Smooth muscle cell (in vitro differentiated cells): ENCODE measurements around the gene NECAB3. TPM values are rescaled to one million over a fixed set of nuclear protein-coding genes. Genes with fewer than 3 reads are reported as not detected.

Source experiments
- DNase-seq: peaks from one replicate; lab custom pipeline; 2025; ENCODE audit not compliant: unreplicated experiment; lab: John Stamatoyannopoulos, UW
- H2AFZ ChIP-seq: fragments of 200-600 bp; sonication (generic); 2 replicates; pipeline ENCODE4 v1.6.0; 2016; ENCODE audit warnings: antibody characterized with exemption, low read depth, mild to moderate bottlenecking
- H3F3A ChIP-seq: fragments of 200-600 bp; sonication (generic); 2 replicates; pipeline ENCODE4 v1.6.0; 2017; ENCODE audit warnings: antibody characterized with exemption, low read depth
- H3K27ac ChIP-seq: fragments of 200-600 bp; sonication (generic); 2 replicates; pipeline ENCODE4 v1.5.1; 2016; ENCODE audit warnings: low read depth, mild to moderate bottlenecking
- H3K27me3 ChIP-seq: fragments of 200-600 bp; sonication (generic); 2 replicates; pipeline ENCODE4 v1.6.1; 2016; ENCODE audit warnings: low read depth, mild to moderate bottlenecking
- H3K36me3 ChIP-seq: fragments of 200-600 bp; sonication (generic); 2 replicates; pipeline ENCODE4 v1.5.1; 2016; ENCODE audit warnings: low read depth
- H3K4me1 ChIP-seq: fragments of 200-600 bp; sonication (generic); 2 replicates; pipeline ENCODE4 v1.5.1; 2016; ENCODE audit warnings: low read depth
- H3K4me2 ChIP-seq: fragments of 200-600 bp; sonication (generic); 2 replicates; pipeline ENCODE4 v1.6.0; 2016; ENCODE audit warnings: mild to moderate bottlenecking
- H3K4me3 ChIP-seq: fragments of 200-600 bp; sonication (generic); 2 replicates; pipeline ENCODE4 v1.5.1; 2016; ENCODE audit warnings: mild to moderate bottlenecking
- H3K79me2 ChIP-seq: fragments of 200-600 bp; sonication (generic); 2 replicates; pipeline ENCODE4 v1.6.0; 2016; ENCODE audit warnings: low read depth, mild to moderate bottlenecking
- H3K9ac ChIP-seq: fragments of 200-600 bp; sonication (generic); 2 replicates; pipeline ENCODE4 v1.6.0; 2016; ENCODE audit warnings: low read depth
- H3K9me3 ChIP-seq: fragments of 200-600 bp; sonication (generic); replicated peaks from 2 replicates; pipeline ENCODE4 v1.5.1; 2016; ENCODE audit warnings: low read depth
- H4K20me1 ChIP-seq: fragments of 200-600 bp; sonication (generic); 2 replicates; pipeline ENCODE4 v1.6.0; 2016; ENCODE audit warnings: low read depth
- WGBS: methylation state at CpG from one replicate; pipeline ENCODE4 v1.1.7; 2016; ENCODE audit warnings: low lambda C conversion rate; 5-methylcytosine and 5-hydroxymethylcytosine counted together
- polyA plus RNA-seq: library from polyadenylated mRNA; unstranded; fragments of >200 nt; fragmentation: Nextera tagmentation; extraction: Ambion mirVana; gene quantifications from 2 replicates; pipeline ENCODE4 v1.2.1, GENCODE V29; 2016
- total RNA-seq: library from RNA; depleted of rRNA; stranded (reverse); fragments of >200 nt; gene quantifications from 2 replicates; pipeline ENCODE4 v1.2.3, GENCODE V29; 2014
- TF ChIP-seq, protein P1 (sequence below): fragments of 200-600 bp; sonication (generic); IDR thresholded peaks from 2 replicates; pipeline ENCODE4 v1.5.1; 2017; ENCODE audit warnings: borderline replicate concordance, mild to moderate bottlenecking, antibody characterized with exemption; ENCODE audit not compliant: insufficient read depth, poor library complexity, severe bottlenecking

The NECAB3 gene
- total and polyA plus RNA-seq, 2 experiments from 2014 or later, result 20.3 to 25.8 TPM

DNA sequence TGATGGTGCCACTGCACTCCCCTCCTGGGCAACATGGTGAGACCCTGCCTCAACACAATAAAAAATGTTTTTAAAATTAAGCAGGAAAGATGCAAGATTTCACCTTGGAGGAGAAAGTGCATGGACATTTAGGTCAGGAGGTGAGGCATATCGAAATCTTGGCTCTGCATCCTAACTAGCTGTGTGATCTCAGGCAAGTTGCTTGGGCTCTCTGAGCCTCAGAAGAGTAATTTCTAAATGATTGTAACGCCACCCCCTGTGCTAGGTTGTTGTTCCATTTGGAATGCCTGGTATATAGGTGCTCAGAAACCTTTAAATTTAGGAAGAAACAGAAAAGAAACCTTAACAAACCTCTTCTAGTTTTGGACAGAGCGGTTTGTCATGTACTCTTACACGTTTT, 48.0 kb downstream of the NECAB3 start:
- H3K36me3 ChIP-seq, result peaks cover 41% of the 10 kb centered on the region
- H3K4me3 ChIP-seq, result no peak overlapping the region
- no peaks in the 10 kb centered on the region for H3K4me1 ChIP-seq
- no peaks in the 10 kb centered on the region for H3F3A ChIP-seq
- no peak overlapping the region for H3K9ac ChIP-seq
- peaks cover 3% of the 10 kb centered on the region for H4K20me1 ChIP-seq
- no peak overlapping the region for H3K27ac ChIP-seq
- no peak overlapping the region for H2AFZ ChIP-seq
- H3K27me3 ChIP-seq, result no peaks in the 10 kb centered on the region
- WGBS, result 98% methylated on average over 4 of the region's 4 CpGs
- TF ChIP-seq, protein P1, sequence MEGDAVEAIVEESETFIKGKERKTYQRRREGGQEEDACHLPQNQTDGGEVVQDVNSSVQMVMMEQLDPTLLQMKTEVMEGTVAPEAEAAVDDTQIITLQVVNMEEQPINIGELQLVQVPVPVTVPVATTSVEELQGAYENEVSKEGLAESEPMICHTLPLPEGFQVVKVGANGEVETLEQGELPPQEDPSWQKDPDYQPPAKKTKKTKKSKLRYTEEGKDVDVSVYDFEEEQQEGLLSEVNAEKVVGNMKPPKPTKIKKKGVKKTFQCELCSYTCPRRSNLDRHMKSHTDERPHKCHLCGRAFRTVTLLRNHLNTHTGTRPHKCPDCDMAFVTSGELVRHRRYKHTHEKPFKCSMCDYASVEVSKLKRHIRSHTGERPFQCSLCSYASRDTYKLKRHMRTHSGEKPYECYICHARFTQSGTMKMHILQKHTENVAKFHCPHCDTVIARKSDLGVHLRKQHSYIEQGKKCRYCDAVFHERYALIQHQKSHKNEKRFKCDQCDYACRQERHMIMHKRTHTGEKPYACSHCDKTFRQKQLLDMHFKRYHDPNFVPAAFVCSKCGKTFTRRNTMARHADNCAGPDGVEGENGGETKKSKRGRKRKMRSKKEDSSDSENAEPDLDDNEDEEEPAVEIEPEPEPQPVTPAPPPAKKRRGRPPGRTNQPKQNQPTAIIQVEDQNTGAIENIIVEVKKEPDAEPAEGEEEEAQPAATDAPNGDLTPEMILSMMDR, result no peak
- no peaks in the 10 kb centered on the region for H3K9me3 ChIP-seq
- no peak for DNase-seq
- H3K4me2 ChIP-seq, result no peak overlapping the region
- no peaks in the 10 kb centered on the region for H3K79me2 ChIP-seq

DNA sequence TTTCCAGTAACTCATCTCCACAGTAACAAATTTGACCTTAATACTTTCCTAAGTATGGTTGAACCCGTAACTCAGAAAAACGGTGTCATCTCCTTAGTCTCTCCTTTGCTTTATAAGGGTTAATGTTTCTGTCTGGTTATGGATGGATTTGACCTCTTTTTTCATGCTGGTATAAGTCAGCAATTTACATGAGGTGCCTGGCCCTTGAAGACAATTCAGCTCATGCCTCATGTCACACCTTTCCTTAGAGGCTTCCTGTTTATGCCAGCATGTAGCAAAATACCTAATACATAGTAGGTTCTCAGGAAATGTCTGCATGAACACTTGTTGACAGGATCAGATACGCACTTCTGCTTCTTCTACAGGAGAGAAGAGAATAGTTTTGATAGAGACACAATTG, 49.8 kb downstream of the NECAB3 start:
- Histone ChIP-seq H3K9me3 (no peaks in the 10 kb centered on the region), H3K4me3 (no peak overlapping the region), H2AFZ (no peak overlapping the region), H3K79me2 (no peaks in the 10 kb centered on the region), H3K36me3 (peaks cover 34% of the 10 kb centered on the region), H3F3A (no peaks in the 10 kb centered on the region), H3K4me1 (no peaks in the 10 kb centered on the region), H3K27me3 (no peaks in the 10 kb centered on the region), H3K4me2 (no peak overlapping the region), H3K9ac (no peak overlapping the region), H4K20me1 (peaks cover 3% of the 10 kb centered on the region), H3K27ac (no peak overlapping the region)
- WGBS, result 97% methylated on average over 3 of the region's 3 CpGs
- TF ChIP-seq, protein P1, result no peak
- DNase-seq, result no peak

DNA sequence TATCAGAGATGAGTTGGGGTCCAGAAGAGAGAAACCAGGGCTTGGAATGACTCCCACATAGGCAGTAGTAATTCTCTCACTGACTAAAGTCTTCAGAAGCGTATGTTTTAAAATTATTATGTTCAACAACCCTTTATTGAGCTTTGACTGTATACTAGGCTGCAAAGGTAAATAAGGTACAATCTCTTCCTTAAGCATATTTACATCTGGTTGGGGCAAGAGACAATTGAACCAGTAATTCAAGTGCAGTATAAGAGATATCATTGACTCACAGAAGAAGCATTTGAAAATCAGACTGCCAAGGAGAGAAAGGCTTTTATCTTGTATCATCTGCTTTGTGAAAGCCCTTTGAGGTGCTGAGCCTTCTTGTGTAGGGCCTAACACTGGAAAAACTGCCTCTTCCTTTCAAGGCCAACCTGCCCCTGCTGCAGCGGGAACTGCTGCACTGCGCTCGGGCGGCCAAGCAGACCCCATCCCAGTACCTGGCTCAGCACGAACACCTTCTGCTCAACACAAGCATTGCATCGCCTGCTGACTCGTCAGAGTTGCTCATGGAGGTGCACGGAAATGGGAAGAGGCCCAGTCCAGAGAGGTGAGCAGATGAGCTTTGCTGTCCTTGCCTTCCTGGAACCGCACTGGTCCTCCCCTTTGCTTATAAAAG, 51.4 kb downstream of the NECAB3 start:
- 96% methylated on average over 10 of the region's 10 CpGs for WGBS
- DNase-seq, result no peak
- Histone ChIP-seq H3K4me3 (no peak overlapping the region), H3K4me2 (no peak overlapping the region), H2AFZ (no peak overlapping the region), H3K27ac (no peak overlapping the region), H3K9ac (no peak overlapping the region), H3K27me3 (no peaks in the 10 kb centered on the region), H3F3A (no peaks in the 10 kb centered on the region), H3K36me3 (peaks cover 26% of the 10 kb centered on the region), H3K79me2 (no peaks in the 10 kb centered on the region), H3K9me3 (no peaks in the 10 kb centered on the region), H4K20me1 (peaks cover 8% of the 10 kb centered on the region), H3K4me1 (no peaks in the 10 kb centered on the region)
- TF ChIP-seq, protein P1, result no peak

DNA sequence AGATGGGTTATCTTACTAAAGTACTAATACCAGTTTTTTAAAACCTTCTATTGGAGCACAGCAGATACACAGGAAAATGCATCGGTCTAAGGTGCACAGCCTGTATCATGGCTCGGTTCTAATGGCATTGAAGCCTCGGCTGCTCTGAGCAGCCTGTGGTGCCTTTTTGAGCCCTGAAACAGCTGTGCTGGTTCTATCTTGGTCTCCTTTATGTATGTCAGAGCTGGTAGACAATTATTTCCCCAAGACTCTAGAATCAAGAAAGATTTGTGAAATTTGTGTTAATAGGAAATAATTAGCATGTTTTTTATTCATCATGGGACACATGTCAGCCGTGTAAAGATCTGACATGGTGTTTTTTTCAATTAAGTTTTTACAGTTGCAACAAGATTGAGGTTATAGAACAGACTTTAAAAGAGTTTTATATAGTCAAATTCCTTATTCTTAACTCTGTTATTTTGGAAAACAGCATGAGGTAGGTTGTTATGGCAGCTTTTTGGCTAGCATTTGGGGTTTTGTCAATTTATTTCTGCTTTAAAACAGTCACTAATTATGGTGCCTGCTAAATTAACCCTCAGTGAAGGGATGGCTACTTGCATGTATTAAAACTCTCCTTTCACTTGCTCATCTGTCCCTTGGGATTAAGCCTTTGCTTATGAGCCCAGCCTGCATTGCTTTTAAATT, 52.4 kb downstream of the NECAB3 start:
- H3F3A ChIP-seq, result no peaks in the 10 kb centered on the region
- peaks cover 8% of the 10 kb centered on the region for H4K20me1 ChIP-seq
- no peak for DNase-seq
- no peak overlapping the region for H3K9ac ChIP-seq
- H3K4me3 ChIP-seq, result no peak overlapping the region
- H3K27ac ChIP-seq, result no peak overlapping the region
- no peaks in the 10 kb centered on the region for H3K4me1 ChIP-seq
- H3K36me3 ChIP-seq, result peaks cover 20% of the 10 kb centered on the region
- TF ChIP-seq, protein P1, result no peak
- H3K79me2 ChIP-seq, result no peaks in the 10 kb centered on the region
- 97% methylated on average over 4 of the region's 4 CpGs for WGBS
- no peaks in the 10 kb centered on the region for H3K27me3 ChIP-seq
- no peak overlapping the region for H2AFZ ChIP-seq
- no peaks in the 10 kb centered on the region for H3K9me3 ChIP-seq
- H3K4me2 ChIP-seq, result no peak overlapping the region
